HG02678 (cell line): ENCODE measurements around the gene MYDGF.
"Not testable (repeated sequence)": the region's sequence is repeated elsewhere in the genome, so short reads cannot be mapped to it uniquely, and the experiment has no call there.

ENCODE experiments used
- ATAC-seq: cut with Tn5 transposase; IDR thresholded peaks from one replicate; pipeline ENCODE4 v1.9.1; 2021; ENCODE audit warnings: mild to moderate bottlenecking, moderate library complexity; ENCODE audit not compliant: unreplicated experiment

MYDGF gene

GRCh38 chr19:4701557-4701956 is 31.4 kb upstream of the MYDGF start:
- ATAC-seq = no peak

GRCh38 chr19:4700693-4700970 is 30.5 kb upstream of the MYDGF start:
- ATAC-seq = no peak

- no peak for ATAC-seq
These were observed 29.9 kb upstream of the MYDGF start for GRCh38 chr19:4699826-4700692.

GRCh38 chr19:4697304-4697703 is 27.2 kb upstream of the MYDGF start:
- no peak for ATAC-seq

- no peak for ATAC-seq
These were observed 25.1 kb upstream of the MYDGF start for GRCh38 chr19:4695224-4695731.

- no peak for ATAC-seq
These were observed 24.3 kb upstream of the MYDGF start for GRCh38 chr19:4694211-4694987.

- ATAC-seq = no peak
These were observed 23.5 kb upstream of the MYDGF start for GRCh38 chr19:4693471-4694121.

GRCh38 chr19:4693078-4693350 is 22.9 kb upstream of the MYDGF start:
- ATAC-seq = no peak

GRCh38 chr19:4692251-4693077 is 22.3 kb upstream of the MYDGF start:
- no peak for ATAC-seq

- no peak for ATAC-seq
These were observed 21.2 kb upstream of the MYDGF start for GRCh38 chr19:4691373-4691772.

- ATAC-seq = no peak
These were observed 20.2 kb upstream of the MYDGF start for GRCh38 chr19:4690361-4690760.

- ATAC-seq = no peak
These were observed 19.3 kb upstream of the MYDGF start for GRCh38 chr19:4689403-4689802.

GRCh38 chr19:4688587-4688986 is 18.4 kb upstream of the MYDGF start:
- ATAC-seq = no peak

GRCh38 chr19:4687396-4687795 is 17.3 kb upstream of the MYDGF start:
- no peak for ATAC-seq

- no peak for ATAC-seq
These were observed 16.6 kb upstream of the MYDGF start for GRCh38 chr19:4686700-4687099.

GRCh38 chr19:4684312-4685095 is 14.4 kb upstream of the MYDGF start:
- no peak for ATAC-seq

GRCh38 chr19:4682417-4683200 is 12.5 kb upstream of the MYDGF start:
- ATAC-seq = no peak

GRCh38 chr19:4680021-4680420 is 9.9 kb upstream of the MYDGF start:
- ATAC-seq = not testable (repeated sequence)
